KG1 (cell line): Measurements from ENCODE around the gene SCGB1D4.
"Not testable (repeated sequence)": the region's sequence is repeated elsewhere in the genome, so short reads cannot be mapped to it uniquely, and the experiment has no call there.

Source experiments
- DNase-seq: peaks from one replicate; lab custom pipeline; 2025; lab: John Stamatoyannopoulos, UW

The SCGB1D4 gene

GRCh38 chr11:62298975-62299374, at the start of gene SCGB1D4:
Gene SCGB1D4 (minus strand): TSS chr11:62299075. CDS start chr11:62299010, 65 bp downstream.
- DNase-seq = no peak

GRCh38 chr11:62345861-62346260, 47.0 kb upstream of the SCGB1D4 start:
- no peak for DNase-seq

- DNase-seq = no peak
These were observed 45.3 kb upstream of the SCGB1D4 start for GRCh38 chr11:62344210-62344609.

GRCh38 chr11:62343646-62344190, 44.8 kb upstream of the SCGB1D4 start:
- DNase-seq = not testable (repeated sequence)

GRCh38 chr11:62341588-62341987, 42.7 kb upstream of the SCGB1D4 start:
- DNase-seq = no peak

GRCh38 chr11:62340269-62340901, 41.5 kb upstream of the SCGB1D4 start:
- DNase-seq = no peak

GRCh38 chr11:62338218-62338617, 39.3 kb upstream of the SCGB1D4 start:
- DNase-seq = no peak

- no peak for DNase-seq
These were observed 38.7 kb upstream of the SCGB1D4 start, which contains the start of gene ASRGL1 for GRCh38 chr11:62337303-62338181. Gene ASRGL1 (plus strand): TSS chr11:62337448. CDS start chr11:62337978, 530 bp downstream.

GRCh38 chr11:62336949-62337302, 38.1 kb upstream of the SCGB1D4 start:
- DNase-seq = not testable (repeated sequence)

GRCh38 chr11:62333768-62334167, 34.9 kb upstream of the SCGB1D4 start:
- DNase-seq = no peak

- not testable (repeated sequence) for DNase-seq
These were observed 32.4 kb upstream of the SCGB1D4 start for GRCh38 chr11:62331264-62331663.

- not testable (repeated sequence) for DNase-seq
These were observed 28.7 kb upstream of the SCGB1D4 start for GRCh38 chr11:62327541-62327940.

GRCh38 chr11:62326719-62327118, 27.8 kb upstream of the SCGB1D4 start:
- not testable (repeated sequence) for DNase-seq

- not testable (repeated sequence) for DNase-seq
These were observed 26.9 kb upstream of the SCGB1D4 start for GRCh38 chr11:62325781-62326180.

- no peak for DNase-seq
These were observed 26.1 kb upstream of the SCGB1D4 start for GRCh38 chr11:62324731-62325556.

GRCh38 chr11:62322524-62322923, 23.6 kb upstream of the SCGB1D4 start:
- DNase-seq = no peak

GRCh38 chr11:62315431-62315830, 16.6 kb upstream of the SCGB1D4 start:
- DNase-seq = no peak

- DNase-seq = no peak
These were observed 11.1 kb upstream of the SCGB1D4 start for GRCh38 chr11:62309991-62310390.

GRCh38 chr11:62307950-62308349, 9.1 kb upstream of the SCGB1D4 start:
- no peak for DNase-seq

- no peak for DNase-seq
These were observed 7.4 kb upstream of the SCGB1D4 start for GRCh38 chr11:62306227-62306626.

GRCh38 chr11:62295504-62295903, 3.4 kb downstream of the SCGB1D4 start:
- no peak for DNase-seq

- DNase-seq = no peak
These were observed 18.4 kb downstream of the SCGB1D4 start for GRCh38 chr11:62280452-62280851.
